Upper lobe of left lung (tissue), 6 donors: ENCODE results near the gene PDE4C. TPM values are rescaled to one million over a fixed set of nuclear protein-coding genes. Genes with fewer than 3 reads are reported as not detected.
A peak's percentile ranks its signal among the peaks of the same experiment; 100 is the strongest.

Experiments
- ATAC-seq, 2 donors: fragments of 200-7000 bp; cut with Tn5 transposase; one replicate each; pipeline ENCODE4 v1.9.1; 2022; ENCODE audit warnings: mild to moderate bottlenecking in 2 of 2, moderate library complexity in 2 of 2; ENCODE audit not compliant: low FRiP score in 2 of 2
- DNase-seq, 2 donors: peaks; one replicate each; pipeline ENCODE4 v3.0.0-alpha.2; 2019 to 2020
- H3K27ac ChIP-seq, 4 donors: fragments of 200-600 bp; sonication (generic); one replicate each; pipeline ENCODE4 v1.5.1; 2016 to 2019
- H3K27me3 ChIP-seq, 4 donors: fragments of 200-600 bp; sonication (generic); one replicate each; pipeline ENCODE4 v1.5.1; 2017 to 2019
- H3K36me3 ChIP-seq, 4 donors: fragments of 200-600 bp; sonication (generic); one replicate each; pipeline ENCODE4 v1.5.1; 2016 to 2019
- H3K4me1 ChIP-seq, 4 donors: fragments of 200-600 bp; sonication (generic); one replicate each; pipeline ENCODE4 v1.5.1; 2018 to 2019
- H3K4me3 ChIP-seq, 4 donors: fragments of 200-600 bp; sonication (generic); one replicate each; pipeline ENCODE4 v1.5.1; 2017 to 2019; ENCODE audit warnings: mild to moderate bottlenecking in 2 of 4, moderate library complexity in 1 of 4
- H3K9me3 ChIP-seq, 4 donors: fragments of 200-600 bp; sonication (generic); one replicate each; pipeline ENCODE4 v1.5.1; 2018 to 2019
- CTCF ChIP-seq, 6 experiments: fragments of 450-650 bp in 4 of 6; fragments of 200-600 bp in 2 of 6; sonication (generic) in 2 of 6; IDR thresholded peaks; one replicate each; pipeline ENCODE4 v1.5.1; 2016 to 2019; ENCODE audit warnings: antibody characterized with exemption in 6 of 6
- EP300 ChIP-seq, 4 donors: sonication (generic); formaldehyde crosslinking; IDR thresholded peaks; one replicate each; pipeline ENCODE4 v1.5.1; 2017; ENCODE audit warnings: antibody characterized with exemption in 4 of 4, control low read depth in 2 of 4
- POLR2A ChIP-seq, 4 donors: fragments of 450-650 bp; IDR thresholded peaks; one replicate each; pipeline ENCODE4 v1.5.1; 2016 to 2017; ENCODE audit warnings: antibody characterized with exemption in 4 of 4, mild to moderate bottlenecking in 2 of 4
- POLR2AphosphoS5 ChIP-seq, 2 donors: sonication (generic); formaldehyde crosslinking; IDR thresholded peaks; one replicate each; pipeline ENCODE4 v1.5.1; 2017; ENCODE audit warnings: antibody characterized with exemption in 2 of 2
- WGBS, 2 donors: methylation state at CpG; one replicate each; pipeline ENCODE4 v1.1.5; 2017 to 2018; 5-methylcytosine and 5-hydroxymethylcytosine counted together
- total RNA-seq, 6 donors: library from RNA; depleted of rRNA in 4 of 6; stranded (reverse); fragments of >200 nt in 4 of 6; gene quantifications; one replicate each; pipeline versions ENCODE4 v1.1.0 to v1.2.1, GENCODE V29; 2016 to 2021
- donor health status: DM: no; HTN: no; CAD: no; lungs with moderate emphysema.
- donor health status: DM: no; HTN: yes; CAD: no; lungs with severe emphysema.

Gene PDE4C
- total RNA-seq, 6 donors from 2014 or later: 6.4 to 479 (median 21.0) TPM

GRCh38 chr19:18271433-18271841 is 45.2 kb upstream of the PDE4C start:
- no peak overlapping the region for H3K4me3 ChIP-seq
- DNase-seq: no peak
- no peak overlapping the region for H3K27ac ChIP-seq
- H3K36me3 ChIP-seq: peaks cover 7 to 30% (median 14%) of the 10 kb centered on the region in 4 donors
- WGBS, 2 donors: 56% methylated on average over 6 of the region's 6 CpGs
- H3K9me3 ChIP-seq: no peaks in the 10 kb centered on the region
- TF ChIP-seq POLR2A (IDR thresholded peaks at IDR 0.05) (no peak), EP300 (IDR thresholded peaks at IDR 0.05) (no peak), CTCF (IDR thresholded peaks at IDR 0.05) (no peak), POLR2AphosphoS5 (IDR thresholded peaks at IDR 0.05) (no peak)
- H3K4me1 ChIP-seq: peaks cover 20 to 23% (median 22%) of the 10 kb centered on the region in 4 donors
- ATAC-seq: peak in 1 of 2 donors; percentile 10
- no peaks in the 10 kb centered on the region for H3K27me3 ChIP-seq

DNA sequence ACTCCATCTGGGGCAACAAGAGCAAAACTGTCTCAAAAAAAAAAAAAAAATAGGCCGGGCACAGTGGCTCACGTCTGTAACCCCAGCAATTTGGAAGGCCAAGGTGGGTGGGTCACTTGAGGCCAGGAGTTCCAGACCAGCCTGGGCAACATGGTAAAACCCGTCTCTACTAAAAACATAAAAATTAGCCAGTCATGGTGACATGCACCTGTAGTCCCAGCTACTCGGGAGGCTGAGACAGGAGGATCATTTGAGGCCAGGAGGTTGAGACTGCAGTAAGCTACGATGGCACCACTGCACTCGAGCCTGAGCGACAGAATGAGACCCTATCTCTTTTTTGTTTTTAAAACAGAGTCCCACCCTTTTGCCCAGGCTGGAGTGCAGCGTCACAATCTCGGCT is 44.1 kb upstream of the PDE4C start:
- Histone ChIP-seq H3K27ac (no peak overlapping the region), H3K4me1 (peaks cover 13% of the 10 kb centered on the region in 4 donors), H3K36me3 (peaks cover 7 to 32% (median 22%) of the 10 kb centered on the region in 4 donors), H3K27me3 (no peaks in the 10 kb centered on the region), H3K9me3 (no peaks in the 10 kb centered on the region), H3K4me3 (no peak overlapping the region)
- TF ChIP-seq CTCF (IDR thresholded peaks at IDR 0.05): no peak
- TF ChIP-seq POLR2A (IDR thresholded peaks at IDR 0.05): no peak
- no peak for TF ChIP-seq POLR2AphosphoS5 (IDR thresholded peaks at IDR 0.05)
- TF ChIP-seq EP300 (IDR thresholded peaks at IDR 0.05): no peak
- DNase-seq (no peak), ATAC-seq (no peak)
- WGBS, 2 donors: 91 to 99% methylated on average over 9 of the region's 9 CpGs

- H3K36me3 ChIP-seq: peaks cover 7 to 43% (median 33%) of the 10 kb centered on the region in 4 donors
- TF ChIP-seq POLR2AphosphoS5 (IDR thresholded peaks at IDR 0.05): no peak
- peak in 1 of 4 donors; percentile 7 for TF ChIP-seq POLR2A (IDR thresholded peaks at IDR 0.05)
- H3K4me3 ChIP-seq: no peak overlapping the region
- H3K27me3 ChIP-seq: no peaks in the 10 kb centered on the region
- DNase-seq (no peak), ATAC-seq (no peak)
- H3K4me1 ChIP-seq: peaks cover 1 to 2% (median 2%) of the 10 kb centered on the region in 4 donors
- no peak overlapping the region for H3K27ac ChIP-seq
- WGBS, 2 donors: 60 to 70% methylated on average over 2 of the region's 2 CpGs
- no peaks in the 10 kb centered on the region for H3K9me3 ChIP-seq
Measured at GRCh38 chr19:18269070-18269723, 43.0 kb upstream of the PDE4C start.

DNA sequence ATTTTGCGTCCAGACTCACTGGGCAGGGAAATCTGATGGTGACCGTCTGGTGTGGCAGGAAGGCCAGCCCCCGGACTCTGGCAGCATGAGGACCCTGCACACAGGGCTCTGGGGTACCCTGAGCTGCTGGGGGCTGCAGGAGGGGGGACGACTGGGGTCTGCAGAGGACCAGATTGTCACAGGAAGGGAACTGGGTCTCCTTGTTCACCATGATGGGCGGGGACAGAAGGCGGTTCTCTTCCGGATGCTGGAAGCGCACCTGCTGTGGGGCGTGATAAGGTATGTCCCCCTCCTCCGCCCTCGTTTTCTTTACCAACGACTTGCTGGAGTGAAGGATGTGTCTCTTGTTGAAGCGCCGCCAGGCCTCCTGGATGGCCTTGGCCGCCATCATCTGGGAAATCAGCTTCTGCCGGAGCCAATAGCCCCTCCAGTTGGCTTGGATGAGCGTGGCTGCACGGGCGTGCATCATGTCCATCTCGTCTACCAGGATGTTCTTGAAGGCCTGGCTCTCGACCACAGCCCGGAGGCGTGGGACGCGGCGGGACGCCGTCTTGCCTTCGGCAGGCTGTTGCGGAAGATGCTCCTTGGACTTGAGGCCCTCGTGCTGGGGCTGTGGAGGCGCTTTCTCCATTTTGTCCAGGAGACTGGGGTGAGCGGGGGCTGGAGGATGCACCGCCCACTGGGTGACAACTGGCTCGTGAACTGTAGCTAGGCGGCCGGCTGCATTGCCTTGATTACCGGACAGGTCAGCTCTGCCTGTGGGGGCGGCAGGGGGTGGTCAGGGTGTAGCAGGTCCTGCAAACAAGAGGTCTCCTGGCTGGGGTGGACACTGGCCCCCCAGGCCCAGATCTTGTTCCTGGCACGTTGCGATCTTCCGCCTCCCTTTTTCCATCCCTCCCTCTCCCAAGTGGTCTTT is 40.8 kb upstream of the PDE4C start:
- Histone ChIP-seq H3K4me1 (no peaks in the 10 kb centered on the region), H3K27me3 (no peaks in the 10 kb centered on the region), H3K27ac (no peak overlapping the region), H3K4me3 (no peak overlapping the region), H3K9me3 (no peaks in the 10 kb centered on the region), H3K36me3 (peaks cover 7 to 60% (median 39%) of the 10 kb centered on the region in 4 donors)
- ATAC-seq (no peak), DNase-seq (peak in 1 of 2 donors; percentile 87)
- TF ChIP-seq POLR2AphosphoS5 (IDR thresholded peaks at IDR 0.05) (no peak), CTCF (IDR thresholded peaks at IDR 0.05) (no peak), POLR2A (IDR thresholded peaks at IDR 0.05) (peak in 1 of 4 donors; percentile 14), EP300 (IDR thresholded peaks at IDR 0.05) (no peak)
- WGBS, 2 donors: 81 to 93% methylated on average over 16 to 41 of the region's 42 CpGs

GRCh38 chr19:18265582-18265981 is 39.3 kb upstream of the PDE4C start:
- ATAC-seq (no peak), DNase-seq (no peak)
- no peak overlapping the region for H3K4me3 ChIP-seq
- no peak overlapping the region for H3K27ac ChIP-seq
- H3K27me3 ChIP-seq: no peaks in the 10 kb centered on the region
- WGBS, 2 donors: 94 to 100% methylated on average over 2 to 6 of the region's 7 CpGs
- H3K36me3 ChIP-seq: peaks cover 7 to 60% (median 39%) of the 10 kb centered on the region in 4 donors
- TF ChIP-seq CTCF (IDR thresholded peaks at IDR 0.05) (no peak), POLR2AphosphoS5 (IDR thresholded peaks at IDR 0.05) (no peak), POLR2A (IDR thresholded peaks at IDR 0.05) (no peak), EP300 (IDR thresholded peaks at IDR 0.05) (no peak)
- H3K9me3 ChIP-seq: no peaks in the 10 kb centered on the region
- H3K4me1 ChIP-seq: no peaks in the 10 kb centered on the region
